Heart left ventricle (tissue), 16 donors: Measurements from ENCODE around the gene CD72. TPM values are rescaled to one million over a fixed set of nuclear protein-coding genes. Genes with fewer than 3 reads are reported as not detected.

Experiments used
- ATAC-seq, 4 donors: fragments of 200-7000 bp; cut with Tn5 transposase; one replicate each; pipeline ENCODE4 v1.9.1; 2020 to 2022; ENCODE audit warnings: moderate library complexity in 4 of 4, mild to moderate bottlenecking in 3 of 4, moderate number of reproducible peaks in 1 of 4
- DNase-seq, 5 donors: peaks; one replicate each; pipeline ENCODE4 v3.0.0-alpha.2; 2020
- H3K27ac ChIP-seq, 12 donors: fragments of 200-600 bp; sonication (generic) in 4 of 12; one replicate each; pipeline versions ENCODE4 v1.5.0 to v1.8.0; 2016 to 2022; ENCODE audit warnings: mild to moderate bottlenecking in 2 of 12
- H3K27me3 ChIP-seq, 9 donors: fragments of 200-600 bp; sonication (generic) in 2 of 9; one replicate each; pipeline versions ENCODE4 v1.5.1 to v1.8.0; 2016 to 2022; ENCODE audit warnings: mild to moderate bottlenecking in 3 of 9
- H3K36me3 ChIP-seq, 9 donors: fragments of 200-600 bp; sonication (generic) in 2 of 9; one replicate each; pipeline versions ENCODE4 v1.5.0 to v1.8.0; 2018 to 2022; ENCODE audit warnings: mild to moderate bottlenecking in 2 of 9
- H3K4me1 ChIP-seq, 12 donors: fragments of 200-600 bp; sonication (generic) in 4 of 12; one replicate each; pipeline versions ENCODE4 v1.5.0 to v1.8.0; 2016 to 2022; ENCODE audit warnings: mild to moderate bottlenecking in 3 of 12
- H3K4me3 ChIP-seq, 12 donors: fragments of 200-600 bp; sonication (generic) in 4 of 12; one replicate each; pipeline versions ENCODE4 v1.5.0 to v1.8.0; 2017 to 2022; ENCODE audit warnings: mild to moderate bottlenecking in 9 of 12, moderate library complexity in 4 of 12
- H3K9me3 ChIP-seq, 12 donors: fragments of 200-600 bp; sonication (generic) in 4 of 12; one replicate each; pipeline versions ENCODE4 v1.5.0 to v1.8.0; 2016 to 2022; ENCODE audit warnings: mild to moderate bottlenecking in 1 of 12
- POLR2A ChIP-seq, 2 donors: fragments of 450-650 bp; IDR thresholded peaks; one replicate each; pipeline ENCODE4 v1.6.1; 2017; ENCODE audit warnings: antibody characterized with exemption in 2 of 2, mild to moderate bottlenecking in 2 of 2, moderate library complexity in 2 of 2
- WGBS, 4 donors: extraction: QIAGEN DNeasy Blood & Tissue Kit in 2 of 4; methylation state at CpG; one replicate each; pipeline versions ENCODE4 v1.1.5 to v1.1.7; 2013 to 2018; 5-methylcytosine and 5-hydroxymethylcytosine counted together
- intact Hi-C, 10 donors: fragments of 100-400 bp; cut with DNase I; formaldehyde crosslinking; loops; one replicate each; pipeline versions ENCODE4 v1.11.1 to v1.14.2; 2022
- polyA plus RNA-seq, 2 donors: library from polyadenylated mRNA; stranded (reverse); fragments of 200-250 nt; gene quantifications; one replicate each; pipeline ENCODE4 v1.2.3, GENCODE V29; 2013
- total RNA-seq, 9 donors: library from RNA; depleted of rRNA in 2 of 9; stranded (reverse); fragments of >200 nt in 2 of 9; fragmentation: NEBNext Ultra II Directional in 3 of 9; extraction: Animal tissue kit (Norgen Biotek cat#: 25700) in 3 of 9; gene quantifications; one replicate each; pipeline versions ENCODE4 v1.1.0 to v1.2.4, GENCODE V29; 2016 to 2023
- TF ChIP-seq, protein P1 (sequence below), 12 donors: fragments of 200-600 bp; sonication (generic) in 4 of 12; IDR thresholded peaks; one replicate each; pipeline versions ENCODE4 v1.5.0 to v1.8.0; 2018 to 2022; ENCODE audit warnings: antibody characterized with exemption in 12 of 12, mild to moderate bottlenecking in 5 of 12
- donor health status: ischemic (EF 13 %, LVEDD 7.1; RV severe dilation, severe dysfunction).
- donor health status: healthy with polysubstance abuse.
- donor health status: DM: no; HTN: yes; CAD: no.
- donor health status: DM: no; HTN: no; CAD: no.
- donor health status: ischemic (EF 25% LVEDD 6.9; RV normal size, moderate dysfunction).
- donor health status: ischemic (EF 25% LVEDD 5.7; RV mildly dilated, moderate dysfunction).
- donor health status: healthy.
- donor health status: DM: yes; HTN: yes; CAD: no.
- donor health status: ischemic (EF 35%, LVEDD 5.7; RV mildly dilated, moderate dysfunction).
- donor health status: nonischemic (EF 11% LVEDD 7.7; RV severe dilation, severe dysfunction).
- donor health status: DM: yes; HTN: yes; CAD: no.
- donor health status: PGD.
- donor health status: ischemic (EF 29% LVEDD 5.4; RV normal size, mild dysfunction).
- donor health status: nonischemic (EF 23%, LVEDD 6.1; RV moderate dilation, normal function).

Gene CD72
- total and polyA plus RNA-seq, 11 donors, result 0.38 to 10.0 (median 0.80) TPM; not detected in 2

DNA sequence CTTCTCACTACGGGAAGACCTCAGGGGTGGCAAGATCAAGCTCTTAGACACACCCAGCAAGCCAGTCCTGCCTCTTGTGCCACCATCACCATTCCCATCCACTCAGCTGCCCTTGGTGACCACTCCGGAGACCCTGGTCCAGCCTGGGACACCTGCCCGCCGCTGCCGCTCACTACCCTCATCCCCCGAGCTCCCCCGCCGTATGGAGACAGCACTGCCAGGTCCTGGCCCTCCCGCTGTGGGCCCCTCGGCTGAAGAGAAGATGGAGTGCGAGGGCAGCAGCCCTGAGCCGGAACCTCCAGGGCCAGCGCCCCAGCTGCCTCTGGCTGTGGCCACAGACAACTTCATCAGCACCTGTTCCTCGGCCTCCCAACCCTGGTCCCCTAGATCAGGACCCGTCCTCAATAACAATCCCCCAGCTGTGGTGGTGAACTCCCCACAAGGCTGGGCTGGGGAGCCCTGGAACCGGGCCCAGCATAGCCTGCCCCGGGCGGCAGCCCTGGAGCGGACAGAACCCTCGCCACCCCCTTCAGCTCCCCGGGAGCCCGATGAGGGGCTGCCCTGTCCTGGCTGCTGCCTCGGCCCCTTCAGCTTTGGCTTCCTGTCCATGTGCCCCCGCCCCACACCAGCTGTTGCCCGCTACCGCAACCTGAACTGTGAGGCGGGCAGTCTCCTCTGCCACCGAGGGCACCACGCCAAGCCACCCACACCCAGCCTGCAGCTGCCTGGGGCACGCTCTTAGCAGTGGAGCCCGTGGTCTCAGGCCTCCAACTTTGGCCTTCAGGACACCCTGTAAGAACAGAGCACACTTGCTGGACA lies 9.0 kb downstream of the CD72 start:
- intact Hi-C loops, result loop anchor here in 2 of 10 donors (10.0 kb wide), 2 partner anchors 46 to 86 kb away; partner anchors contain the start of genes CCDC107 (in 2 of the 2), RMRP (in 2 of the 2) and SIT1 (in 2 of the 2)
- H3K9me3 ChIP-seq, result no peaks in the 10 kb centered on the region
- H3K4me1 ChIP-seq, result peaks cover 3 to 22% (median 15%) of the 10 kb centered on the region in 12 donors
- no peaks in the 10 kb centered on the region for H3K27me3 ChIP-seq
- H3K4me3 ChIP-seq, result no peak overlapping the region
- ATAC-seq, result no peak
- H3K27ac ChIP-seq, result no peak overlapping the region
- no peak for DNase-seq
- TF ChIP-seq, protein P1, sequence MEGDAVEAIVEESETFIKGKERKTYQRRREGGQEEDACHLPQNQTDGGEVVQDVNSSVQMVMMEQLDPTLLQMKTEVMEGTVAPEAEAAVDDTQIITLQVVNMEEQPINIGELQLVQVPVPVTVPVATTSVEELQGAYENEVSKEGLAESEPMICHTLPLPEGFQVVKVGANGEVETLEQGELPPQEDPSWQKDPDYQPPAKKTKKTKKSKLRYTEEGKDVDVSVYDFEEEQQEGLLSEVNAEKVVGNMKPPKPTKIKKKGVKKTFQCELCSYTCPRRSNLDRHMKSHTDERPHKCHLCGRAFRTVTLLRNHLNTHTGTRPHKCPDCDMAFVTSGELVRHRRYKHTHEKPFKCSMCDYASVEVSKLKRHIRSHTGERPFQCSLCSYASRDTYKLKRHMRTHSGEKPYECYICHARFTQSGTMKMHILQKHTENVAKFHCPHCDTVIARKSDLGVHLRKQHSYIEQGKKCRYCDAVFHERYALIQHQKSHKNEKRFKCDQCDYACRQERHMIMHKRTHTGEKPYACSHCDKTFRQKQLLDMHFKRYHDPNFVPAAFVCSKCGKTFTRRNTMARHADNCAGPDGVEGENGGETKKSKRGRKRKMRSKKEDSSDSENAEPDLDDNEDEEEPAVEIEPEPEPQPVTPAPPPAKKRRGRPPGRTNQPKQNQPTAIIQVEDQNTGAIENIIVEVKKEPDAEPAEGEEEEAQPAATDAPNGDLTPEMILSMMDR (IDR thresholded peaks at IDR 0.05), result no peak
- TF ChIP-seq POLR2A (IDR thresholded peaks at IDR 0.05), result no peak
- H3K36me3 ChIP-seq, result peaks cover 0 to 37% (median 28%) of the 10 kb centered on the region in 9 donors
- 89 to 93% (median 92%) methylated on average over 20 to 31 of the region's 31 CpGs for WGBS, 4 donors

DNA sequence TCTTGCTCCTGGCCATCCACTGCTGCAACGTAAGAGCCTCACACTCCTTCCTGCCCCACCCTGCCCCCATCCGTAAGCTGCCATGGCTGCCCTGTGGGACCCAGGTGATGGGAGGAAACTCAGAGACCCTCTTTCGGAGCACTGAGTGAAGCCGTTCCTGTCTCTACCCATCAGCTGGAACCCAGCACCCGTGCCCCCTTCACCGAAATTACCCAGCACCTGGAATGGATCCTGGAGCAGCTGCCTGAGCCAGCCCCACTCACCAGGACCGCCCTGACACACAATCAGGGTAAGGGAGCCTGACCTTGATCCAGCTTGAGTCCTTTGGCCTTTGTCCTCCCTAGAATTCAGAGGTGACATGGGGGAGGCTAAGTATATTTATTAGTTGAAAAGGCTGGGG lies 10.0 kb downstream of the CD72 start:
- no peak overlapping the region for H3K27ac ChIP-seq
- no peak for DNase-seq
- no peaks in the 10 kb centered on the region for H3K9me3 ChIP-seq
- TF ChIP-seq, protein P1 (IDR thresholded peaks at IDR 0.05), result no peak
- no peak for TF ChIP-seq POLR2A (IDR thresholded peaks at IDR 0.05)
- H3K4me3 ChIP-seq, result no peak overlapping the region
- H3K4me1 ChIP-seq, result peaks cover 6 to 27% (median 20%) of the 10 kb centered on the region in 12 donors
- H3K27me3 ChIP-seq, result no peaks in the 10 kb centered on the region
- H3K36me3 ChIP-seq, result peaks cover 0 to 37% (median 28%) of the 10 kb centered on the region in 9 donors
- WGBS, 4 donors, result 80 to 95% (median 84%) methylated on average over 6 to 7 of the region's 7 CpGs
- ATAC-seq, result no peak
- intact Hi-C loops, result loop anchor here in 2 of 10 donors (10.0 kb wide), 2 partner anchors 47 to 87 kb away; partner anchors contain the start of genes CCDC107 (in 2 of the 2), RMRP (in 2 of the 2) and SIT1 (in 2 of the 2)

DNA sequence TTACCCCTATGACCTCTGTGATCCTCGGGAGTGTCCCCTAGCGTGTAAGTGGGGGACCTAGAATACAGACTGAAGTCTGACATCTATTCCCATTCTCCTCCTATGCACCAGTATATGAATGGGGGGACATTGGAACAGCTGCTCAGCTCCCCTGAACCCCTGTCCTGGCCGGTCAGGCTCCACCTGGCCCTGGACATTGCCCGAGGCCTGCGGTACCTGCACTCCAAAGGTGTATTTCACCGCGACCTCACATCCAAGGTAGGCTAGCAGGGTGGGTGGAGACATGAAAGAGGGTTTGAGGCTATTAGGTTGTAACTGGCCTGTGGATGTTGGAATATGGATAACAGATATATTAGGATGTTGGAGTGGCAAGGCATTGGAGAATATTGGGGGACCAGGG lies 11.5 kb downstream of the CD72 start:
- Histone ChIP-seq H3K9me3 (no peaks in the 10 kb centered on the region), H3K36me3 (peaks cover 0 to 37% (median 28%) of the 10 kb centered on the region in 9 donors), H3K27me3 (no peaks in the 10 kb centered on the region), H3K27ac (no peak overlapping the region), H3K4me3 (peak overlapping the region in 3 of 12 donors; percentile 5 to 96 (median 92)), H3K4me1 (peaks cover 6 to 33% (median 25%) of the 10 kb centered on the region in 12 donors)
- TF ChIP-seq, protein P1 (IDR thresholded peaks at IDR 0.05), result no peak
- TF ChIP-seq POLR2A (IDR thresholded peaks at IDR 0.05), result no peak
- WGBS, 4 donors, result 91 to 97% (median 93%) methylated on average over 7 of the region's 7 CpGs
- intact Hi-C loops, result loop anchor here in 2 of 10 donors (10.0 kb wide), 2 partner anchors 48 to 88 kb away; partner anchors contain the start of genes CCDC107 (in 2 of the 2), RMRP (in 2 of the 2) and SIT1 (in 2 of the 2)
- no peak for DNase-seq
- no peak for ATAC-seq

DNA sequence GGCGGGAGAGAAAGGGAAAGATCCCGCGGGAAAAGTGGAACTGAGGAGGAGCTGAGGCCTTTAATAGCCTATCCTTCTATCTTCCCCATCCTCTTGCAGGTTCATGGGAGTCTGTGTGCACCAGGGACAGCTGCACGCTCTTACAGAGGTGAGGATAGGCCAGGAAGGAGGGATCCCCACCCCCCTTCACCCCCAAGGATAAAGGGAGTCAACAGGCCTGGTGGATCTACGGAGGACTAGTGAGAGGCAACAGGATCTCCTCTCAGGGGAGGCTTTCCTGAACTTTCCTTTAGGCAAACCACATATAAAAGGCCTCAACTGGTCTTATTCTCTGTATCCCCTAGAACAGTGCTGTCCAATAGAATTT lies 12.1 kb downstream of the CD72 start:
- no peaks in the 10 kb centered on the region for H3K27me3 ChIP-seq
- intact Hi-C loops, result loop anchor here in 2 of 10 donors (10.0 kb wide), 2 partner anchors 49 to 89 kb away; partner anchors contain the start of genes CCDC107 (in 2 of the 2), RMRP (in 2 of the 2) and SIT1 (in 2 of the 2)
- peak overlapping the region in 9 of 12 donors; percentile 76 to 99 (median 93) for H3K27ac ChIP-seq
- H3K4me3 ChIP-seq, result peak overlapping the region; percentile 53 to 96 (median 78)
- TF ChIP-seq, protein P1 (IDR thresholded peaks at IDR 0.05), result no peak
- TF ChIP-seq POLR2A (IDR thresholded peaks at IDR 0.05), result no peak
- no peak for ATAC-seq
- no peaks in the 10 kb centered on the region for H3K9me3 ChIP-seq
- no peak for DNase-seq
- H3K4me1 ChIP-seq, result peaks cover 6 to 33% (median 25%) of the 10 kb centered on the region in 12 donors
- H3K36me3 ChIP-seq, result peaks cover 0 to 37% (median 28%) of the 10 kb centered on the region in 9 donors
- WGBS, 4 donors, result 5 to 15% (median 8%) methylated on average over 4 to 5 of the region's 5 CpGs
